NCI-H1092 (cell line): ENCODE results near the gene SPIC.
"Not testable (repeated sequence)": the region's sequence is repeated elsewhere in the genome, so short reads cannot be mapped to it uniquely, and the experiment has no call there.

ENCODE experiments used
- DNase-seq: peaks from one replicate; lab custom pipeline; 2025; lab: John Stamatoyannopoulos, UW

The SPIC gene

GRCh38 chr12:101474711-101475386 is at the start of gene SPIC:
Gene SPIC, plus strand, starts transcription at chr12:101475336. Its CDS starts 1,569 bp downstream, at chr12:101476905.
- DNase-seq = no peak

GRCh38 chr12:101430456-101430855 is 44.7 kb upstream of the SPIC start:
- DNase-seq = no peak

- no peak for DNase-seq
Observed at GRCh38 chr12:101436136-101436535, 39.0 kb upstream of the SPIC start.

GRCh38 chr12:101439236-101439635 is 35.9 kb upstream of the SPIC start:
- no peak for DNase-seq

GRCh38 chr12:101441461-101442224 is 33.5 kb upstream of the SPIC start:
- DNase-seq = no peak

GRCh38 chr12:101455685-101456084 is 19.5 kb upstream of the SPIC start:
- DNase-seq = no peak

GRCh38 chr12:101459642-101460346 is 15.3 kb upstream of the SPIC start:
- no peak for DNase-seq

- DNase-seq = no peak
Observed at GRCh38 chr12:101468948-101469347, 6.2 kb upstream of the SPIC start.

GRCh38 chr12:101470939-101471338 is 4.2 kb upstream of the SPIC start:
- no peak for DNase-seq

- DNase-seq = not testable (repeated sequence)
Observed at GRCh38 chr12:101471878-101472277, 3.3 kb upstream of the SPIC start.

- no peak for DNase-seq
Observed at GRCh38 chr12:101474248-101474647, 888 bp upstream of the SPIC start.

GRCh38 chr12:101475751-101476305 is 692 bp downstream of the SPIC start:
- no peak for DNase-seq

GRCh38 chr12:101480849-101481248 is 5.7 kb downstream of the SPIC start:
- no peak for DNase-seq

GRCh38 chr12:101485021-101485420 is 9.9 kb downstream of the SPIC start:
- no peak for DNase-seq

- DNase-seq = no peak
Observed at GRCh38 chr12:101488469-101488868, 13.3 kb downstream of the SPIC start.

- DNase-seq = peak; percentile 6
Observed at GRCh38 chr12:101490286-101490920, 15.3 kb downstream of the SPIC start.

GRCh38 chr12:101491329-101491728 is 16.2 kb downstream of the SPIC start:
- no peak for DNase-seq

GRCh38 chr12:101493556-101493955 is 18.4 kb downstream of the SPIC start:
- no peak for DNase-seq

GRCh38 chr12:101498252-101498651 is 23.1 kb downstream of the SPIC start:
- DNase-seq = no peak

GRCh38 chr12:101501410-101501995 is 26.4 kb downstream of the SPIC start:
- DNase-seq = no peak

GRCh38 chr12:101521136-101521535 is 46.0 kb downstream of the SPIC start:
- DNase-seq = no peak

- DNase-seq = no peak
Observed at GRCh38 chr12:101527682-101528081, 52.5 kb downstream of the SPIC start.
